HL-60 (cell line): ENCODE results near the gene SEPTIN11.

Experiments
- DNase-seq, 2 experiments: peaks; one replicate each; pipeline ENCODE4 v3.0.0-alpha.2; 2010 to 2020; ENCODE audit warnings: low read depth in 1 of 2, low spot score in 1 of 2
- H3K27ac ChIP-seq: fragments of 250-450 bp; sonication (Bioruptor Pico); replicated peaks from 2 replicates; pipeline ENCODE4 v1.5.1; 2020; ENCODE audit warnings: mild to moderate bottlenecking, moderate library complexity
- H3K27me3 ChIP-seq: fragments of 250-450 bp; sonication (Bioruptor Pico); 2 replicates; pipeline ENCODE4 v1.5.1; 2021; ENCODE audit warnings: mild to moderate bottlenecking, moderate library complexity; ENCODE audit not compliant: insufficient read depth, poor library complexity, severe bottlenecking
- H3K4me3 ChIP-seq: replicated peaks from 2 replicates; pipeline ENCODE4 v1.5.1; 2011; ENCODE audit warnings: mild to moderate bottlenecking, control low read depth, low read length; ENCODE audit not compliant: insufficient read depth
- CTCF ChIP-seq: IDR thresholded peaks from one replicate; pipeline ENCODE4 v1.5.1; 2011; ENCODE audit warnings: low read length, control low read depth, inconsistent platforms; ENCODE audit not compliant: insufficient read depth
- GABPA ChIP-seq: IDR thresholded peaks from 2 replicates; pipeline ENCODE4 v1.6.1; 2012; ENCODE audit warnings: low read depth
- POLR2AphosphoS5 ChIP-seq: IDR thresholded peaks from 2 replicates; pipeline ENCODE4 v1.6.1; 2012; ENCODE audit warnings: low read depth
- REST ChIP-seq: IDR thresholded peaks from 2 replicates; pipeline ENCODE4 v1.6.1; 2012; ENCODE audit warnings: low read depth; ENCODE audit not compliant: insufficient replicate concordance
- SPI1 ChIP-seq: IDR thresholded peaks from 2 replicates; pipeline ENCODE4 v1.6.1; 2012; ENCODE audit warnings: low read depth, mild to moderate bottlenecking, borderline replicate concordance

SEPTIN11 gene

GRCh38 chr4:76995776-76996175, 46.2 kb downstream of the SEPTIN11 start:
- DNase-seq: no peak
- TF ChIP-seq GABPA: no peak
- TF ChIP-seq SPI1: no peak
- no peak for TF ChIP-seq CTCF
- TF ChIP-seq REST: no peak
- TF ChIP-seq POLR2AphosphoS5: no peak
- no peak overlapping the region for H3K27ac ChIP-seq
- no peak overlapping the region for H3K4me3 ChIP-seq
- H3K27me3 ChIP-seq: no peaks in the 10 kb centered on the region

GRCh38 chr4:76996445-76996844, 46.9 kb downstream of the SEPTIN11 start:
- Histone ChIP-seq H3K27ac (no peak overlapping the region), H3K4me3 (no peak overlapping the region), H3K27me3 (no peaks in the 10 kb centered on the region)
- TF ChIP-seq GABPA (no peak), POLR2AphosphoS5 (no peak), CTCF (no peak), REST (no peak), SPI1 (no peak)
- no peak for DNase-seq

- Histone ChIP-seq H3K27me3 (no peaks in the 10 kb centered on the region), H3K4me3 (no peak overlapping the region), H3K27ac (no peak overlapping the region)
- TF ChIP-seq GABPA: no peak
- no peak for TF ChIP-seq REST
- no peak for TF ChIP-seq POLR2AphosphoS5
- no peak for TF ChIP-seq SPI1
- no peak for TF ChIP-seq CTCF
- no peak for DNase-seq
Measured at GRCh38 chr4:76997077-76997476, 47.5 kb downstream of the SEPTIN11 start.
